ENCODE measurements around the gene BMPR1B.

The BMPR1B gene

GRCh38 chr4:94813221-94813620 lies 55.5 kb downstream of the BMPR1B start:
- Histone ChIP-seq H3K27ac (replicated peaks) (no peak overlapping the region), H3K4me3 (replicated peaks; ENCODE audit: insufficient read depth, low read length) (no peak overlapping the region), H3K27me3 (ENCODE audit: insufficient read depth, poor library complexity, severe bottlenecking) (no peaks in the 10 kb centered on the region)
- no peak for TF ChIP-seq CTCF (IDR thresholded peaks at IDR 0.05; ENCODE audit: insufficient read depth, low read length)
- TF ChIP-seq REST (IDR thresholded peaks at IDR 0.05; ENCODE audit: insufficient replicate concordance, low read depth), result no peak
- TF ChIP-seq POLR2AphosphoS5 (IDR thresholded peaks at IDR 0.05; ENCODE audit: low read depth), result no peak
- TF ChIP-seq SPI1 (IDR thresholded peaks at IDR 0.05; ENCODE audit: borderline replicate concordance, low read depth), result no peak
- TF ChIP-seq GABPA (IDR thresholded peaks at IDR 0.05; ENCODE audit: low read depth), result no peak
- no peak for DNase-seq (ENCODE audit: low read depth in 1 of 2, low spot score in 1 of 2)

- DNase-seq (ENCODE audit: low read depth in 1 of 2, low spot score in 1 of 2), result no peak
- no peak overlapping the region for H3K4me3 ChIP-seq (replicated peaks; ENCODE audit: insufficient read depth, low read length)
- TF ChIP-seq REST (IDR thresholded peaks at IDR 0.05; ENCODE audit: insufficient replicate concordance, low read depth), result no peak
- no peak for TF ChIP-seq SPI1 (IDR thresholded peaks at IDR 0.05; ENCODE audit: borderline replicate concordance, low read depth)
- TF ChIP-seq GABPA (IDR thresholded peaks at IDR 0.05; ENCODE audit: low read depth), result no peak
- no peak for TF ChIP-seq CTCF (IDR thresholded peaks at IDR 0.05; ENCODE audit: insufficient read depth, low read length)
- TF ChIP-seq POLR2AphosphoS5 (IDR thresholded peaks at IDR 0.05; ENCODE audit: low read depth), result no peak
- H3K27me3 ChIP-seq (ENCODE audit: insufficient read depth, poor library complexity, severe bottlenecking), result no peaks in the 10 kb centered on the region
- no peak overlapping the region for H3K27ac ChIP-seq (replicated peaks)
Measured at GRCh38 chr4:94814237-94814636, 56.5 kb downstream of the BMPR1B start.

- H3K27me3 ChIP-seq (ENCODE audit: insufficient read depth, poor library complexity, severe bottlenecking), result no peaks in the 10 kb centered on the region
- H3K4me3 ChIP-seq (replicated peaks; ENCODE audit: insufficient read depth, low read length), result no peak overlapping the region
- H3K27ac ChIP-seq (replicated peaks), result no peak overlapping the region
- DNase-seq (ENCODE audit: low read depth in 1 of 2, low spot score in 1 of 2), result no peak
- no peak for TF ChIP-seq REST (IDR thresholded peaks at IDR 0.05; ENCODE audit: insufficient replicate concordance, low read depth)
- no peak for TF ChIP-seq CTCF (IDR thresholded peaks at IDR 0.05; ENCODE audit: insufficient read depth, low read length)
Measured at GRCh38 chr4:94819371-94820168, 61.8 kb downstream of the BMPR1B start.

Data from HL-60 (cell line).